WI38 (cell line): ENCODE results near the gene FAM76A.
A peak's percentile ranks its signal among the peaks of the same experiment; 100 is the strongest.

Experiments used
- H3K4me3 ChIP-seq: 2 replicates; pipeline ENCODE4 v1.5.1; 2011; ENCODE audit warnings: low read depth, mild to moderate bottlenecking, control low read depth, low read length
- TF ChIP-seq, protein P1 (sequence below): IDR thresholded peaks from 2 replicates; pipeline ENCODE4 v1.5.1; 2012; ENCODE audit warnings: low read depth, mild to moderate bottlenecking, control low read depth, low read length

The FAM76A gene

DNA sequence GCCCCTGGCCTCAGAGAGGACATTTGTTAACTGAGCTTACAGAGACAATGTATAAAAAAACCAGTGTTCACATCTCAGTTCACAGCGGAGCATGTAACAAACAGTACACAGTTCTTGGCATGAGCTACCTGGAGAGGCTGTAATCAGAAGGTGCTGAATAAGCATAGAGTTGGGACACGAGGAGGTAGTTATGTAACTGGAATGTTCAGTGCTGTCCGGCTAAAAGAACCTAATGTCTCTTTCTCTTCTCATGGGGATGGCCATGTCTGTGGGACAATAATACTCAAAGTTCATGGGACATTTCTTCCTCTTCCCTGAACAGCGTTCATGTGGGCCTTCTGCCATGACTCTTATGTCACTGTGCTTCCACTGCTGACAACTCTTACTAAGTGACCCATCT lies 30.1 kb downstream of the FAM76A start:
- TF ChIP-seq, protein P1, sequence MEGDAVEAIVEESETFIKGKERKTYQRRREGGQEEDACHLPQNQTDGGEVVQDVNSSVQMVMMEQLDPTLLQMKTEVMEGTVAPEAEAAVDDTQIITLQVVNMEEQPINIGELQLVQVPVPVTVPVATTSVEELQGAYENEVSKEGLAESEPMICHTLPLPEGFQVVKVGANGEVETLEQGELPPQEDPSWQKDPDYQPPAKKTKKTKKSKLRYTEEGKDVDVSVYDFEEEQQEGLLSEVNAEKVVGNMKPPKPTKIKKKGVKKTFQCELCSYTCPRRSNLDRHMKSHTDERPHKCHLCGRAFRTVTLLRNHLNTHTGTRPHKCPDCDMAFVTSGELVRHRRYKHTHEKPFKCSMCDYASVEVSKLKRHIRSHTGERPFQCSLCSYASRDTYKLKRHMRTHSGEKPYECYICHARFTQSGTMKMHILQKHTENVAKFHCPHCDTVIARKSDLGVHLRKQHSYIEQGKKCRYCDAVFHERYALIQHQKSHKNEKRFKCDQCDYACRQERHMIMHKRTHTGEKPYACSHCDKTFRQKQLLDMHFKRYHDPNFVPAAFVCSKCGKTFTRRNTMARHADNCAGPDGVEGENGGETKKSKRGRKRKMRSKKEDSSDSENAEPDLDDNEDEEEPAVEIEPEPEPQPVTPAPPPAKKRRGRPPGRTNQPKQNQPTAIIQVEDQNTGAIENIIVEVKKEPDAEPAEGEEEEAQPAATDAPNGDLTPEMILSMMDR, result no peak
- H3K4me3 ChIP-seq, result no peak overlapping the region

DNA sequence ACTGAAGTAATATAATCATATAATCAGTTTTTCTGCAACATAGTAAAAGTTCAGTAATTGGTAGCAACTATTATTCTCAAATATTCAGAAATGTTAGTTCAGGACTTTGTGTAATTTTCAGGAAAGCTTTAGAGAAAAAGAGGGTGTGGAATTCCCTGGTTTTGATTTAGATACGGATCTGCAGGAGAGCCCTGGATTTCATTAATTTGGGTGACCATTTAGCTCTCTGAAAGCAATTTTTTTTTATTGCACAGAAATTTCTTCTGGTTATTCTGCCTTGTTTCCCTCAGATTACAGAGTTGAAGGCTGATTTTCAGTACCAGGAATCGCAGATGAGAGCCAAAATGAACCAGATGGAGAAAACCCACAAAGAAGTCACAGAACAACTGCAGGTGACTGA lies 33.5 kb downstream of the FAM76A start:
- TF ChIP-seq, protein P1, result no peak
- H3K4me3 ChIP-seq, result no peak overlapping the region

DNA sequence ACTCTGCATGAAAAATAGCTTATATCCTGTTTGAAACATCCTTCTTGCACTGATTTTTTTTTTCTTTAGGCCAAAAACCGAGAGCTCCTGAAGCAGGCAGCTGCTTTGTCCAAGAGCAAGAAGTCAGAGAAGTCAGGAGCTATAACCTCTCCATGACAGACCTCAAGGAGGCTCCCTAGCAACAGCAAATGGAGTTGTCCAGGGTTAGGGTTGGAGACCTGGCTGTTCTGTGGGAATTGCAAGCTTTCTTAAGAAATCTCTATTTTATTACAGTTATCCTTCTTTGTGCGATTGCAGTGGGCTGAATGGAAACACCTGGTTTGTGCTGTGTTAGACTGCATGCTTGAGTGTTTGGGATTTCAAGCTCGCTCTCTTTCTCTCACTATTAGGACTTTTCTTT lies 34.7 kb downstream of the FAM76A start:
- H3K4me3 ChIP-seq, result no peak overlapping the region
- TF ChIP-seq, protein P1, result no peak

DNA sequence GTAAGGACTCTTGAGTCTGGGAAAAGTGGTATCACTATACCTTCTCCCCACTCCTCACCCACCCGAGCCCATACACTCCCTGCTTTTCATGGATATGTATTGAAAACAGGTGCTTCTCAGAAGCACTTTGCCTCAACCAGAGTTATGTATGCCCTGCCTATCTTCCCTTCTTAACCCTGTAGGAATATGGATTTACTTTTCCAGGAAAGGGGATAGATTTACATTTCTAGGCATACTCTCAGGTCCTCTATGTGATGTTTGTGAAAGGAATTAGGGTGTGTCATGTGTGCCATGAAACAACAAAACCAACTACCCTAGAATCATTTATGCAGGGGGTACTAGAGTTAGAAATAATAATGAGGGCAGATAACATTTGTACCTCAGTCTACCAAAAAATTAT lies 36.3 kb downstream of the FAM76A start:
- TF ChIP-seq, protein P1, result no peak
- no peak overlapping the region for H3K4me3 ChIP-seq

DNA sequence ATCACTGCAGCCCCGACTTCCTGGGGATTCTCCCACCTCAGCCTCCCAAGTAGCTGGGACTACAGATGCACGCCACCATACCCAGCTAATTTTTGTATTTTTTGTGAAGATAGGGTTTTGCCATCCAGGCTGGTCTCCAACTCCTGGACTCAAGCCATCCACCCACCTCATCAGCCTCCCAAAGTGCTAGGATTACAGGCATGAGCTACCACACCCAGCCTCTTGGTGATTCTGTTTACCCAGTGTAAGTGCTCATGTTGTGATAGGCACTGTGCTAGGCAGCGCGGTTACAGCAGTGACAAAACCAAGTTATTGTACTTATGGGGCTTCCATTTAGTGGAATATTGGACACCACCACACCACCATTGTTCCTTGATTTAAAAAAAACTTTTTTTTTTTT lies 37.6 kb downstream of the FAM76A start:
- no peak overlapping the region for H3K4me3 ChIP-seq
- TF ChIP-seq, protein P1, result no peak

DNA sequence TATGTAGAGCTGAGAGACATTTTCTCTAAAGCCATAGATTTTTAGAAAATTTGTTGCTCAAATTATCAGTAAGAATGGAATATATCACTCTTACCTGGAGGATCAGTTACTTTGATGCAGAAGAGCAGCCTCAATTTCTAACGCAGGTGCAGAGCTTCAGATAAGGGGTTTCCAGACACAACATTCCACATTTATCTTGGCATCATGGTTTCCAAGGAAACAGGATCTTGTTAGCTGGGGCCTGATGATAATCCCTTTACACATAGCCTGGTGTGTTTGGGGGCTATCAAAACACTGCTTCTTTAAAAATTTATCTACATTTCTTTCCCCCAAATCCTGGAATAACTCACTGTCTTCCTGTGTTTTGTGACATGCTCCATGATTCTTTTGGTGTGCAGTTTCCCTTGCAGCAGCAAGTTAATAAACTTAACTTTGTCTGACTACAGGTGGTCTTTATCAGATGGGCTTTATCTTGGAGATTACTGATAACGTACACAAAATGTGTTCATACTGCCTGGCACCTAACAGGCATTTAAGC lies 44.6 kb downstream of the FAM76A start:
- H3K4me3 ChIP-seq, result no peak overlapping the region
- TF ChIP-seq, protein P1, result no peak

DNA sequence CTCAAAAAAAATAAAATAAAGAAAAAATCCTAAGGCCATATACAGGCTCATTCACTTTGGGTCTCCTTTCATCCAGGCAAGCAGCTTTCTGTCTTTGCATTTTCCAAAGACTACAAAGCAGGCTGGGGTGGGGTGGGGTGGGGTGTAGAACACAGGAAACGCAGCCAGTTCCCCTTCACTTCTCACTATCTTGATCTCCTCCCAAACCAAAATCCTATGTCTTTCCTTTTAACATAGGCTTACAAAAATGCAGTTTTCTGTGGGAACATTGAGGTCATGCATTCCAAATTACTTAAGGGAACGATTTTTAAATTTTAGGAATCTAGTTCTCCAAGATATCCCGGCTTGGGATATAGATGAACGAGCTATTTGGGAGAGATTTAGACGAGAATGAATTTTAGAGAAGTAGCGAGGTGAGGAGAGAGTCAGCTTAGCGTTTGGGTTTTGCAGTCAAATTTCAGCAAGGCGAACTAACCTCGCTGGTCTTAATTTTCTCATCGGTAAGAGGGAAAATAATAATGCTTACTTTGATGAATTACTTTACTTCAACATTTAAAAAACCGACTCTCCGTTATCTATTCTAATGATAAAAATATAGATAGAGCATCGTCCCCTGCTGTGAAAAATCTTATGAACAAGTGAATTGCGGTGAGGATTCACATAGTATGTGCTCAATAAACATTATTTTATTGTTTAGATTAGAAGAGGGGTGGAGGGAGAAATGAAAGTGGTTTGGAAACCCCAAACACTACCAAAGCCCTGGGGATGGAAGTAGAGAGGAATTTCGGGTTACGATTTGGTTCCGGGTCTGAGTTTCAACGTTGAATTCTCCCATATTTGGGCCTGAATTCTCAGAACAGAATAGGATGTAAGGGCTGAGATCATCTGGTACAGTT lies 46.5 kb downstream of the FAM76A start:
- H3K4me3 ChIP-seq, result peak overlapping the region; percentile 49
- TF ChIP-seq, protein P1, result no peak
